GM12801 (cell line): Measurements from ENCODE around the gene RALGAPA1.

Experiments
- TF ChIP-seq, protein P1 (sequence below): IDR thresholded peaks from one replicate; pipeline ENCODE4 v1.5.1; 2011; ENCODE audit warnings: control low read depth; ENCODE audit not compliant: insufficient read length; ENCODE audit errors: extremely low read depth

Gene RALGAPA1

GRCh38 chr14:35558680-35559079, 250.4 kb downstream of the RALGAPA1 start:
- TF ChIP-seq, protein P1, sequence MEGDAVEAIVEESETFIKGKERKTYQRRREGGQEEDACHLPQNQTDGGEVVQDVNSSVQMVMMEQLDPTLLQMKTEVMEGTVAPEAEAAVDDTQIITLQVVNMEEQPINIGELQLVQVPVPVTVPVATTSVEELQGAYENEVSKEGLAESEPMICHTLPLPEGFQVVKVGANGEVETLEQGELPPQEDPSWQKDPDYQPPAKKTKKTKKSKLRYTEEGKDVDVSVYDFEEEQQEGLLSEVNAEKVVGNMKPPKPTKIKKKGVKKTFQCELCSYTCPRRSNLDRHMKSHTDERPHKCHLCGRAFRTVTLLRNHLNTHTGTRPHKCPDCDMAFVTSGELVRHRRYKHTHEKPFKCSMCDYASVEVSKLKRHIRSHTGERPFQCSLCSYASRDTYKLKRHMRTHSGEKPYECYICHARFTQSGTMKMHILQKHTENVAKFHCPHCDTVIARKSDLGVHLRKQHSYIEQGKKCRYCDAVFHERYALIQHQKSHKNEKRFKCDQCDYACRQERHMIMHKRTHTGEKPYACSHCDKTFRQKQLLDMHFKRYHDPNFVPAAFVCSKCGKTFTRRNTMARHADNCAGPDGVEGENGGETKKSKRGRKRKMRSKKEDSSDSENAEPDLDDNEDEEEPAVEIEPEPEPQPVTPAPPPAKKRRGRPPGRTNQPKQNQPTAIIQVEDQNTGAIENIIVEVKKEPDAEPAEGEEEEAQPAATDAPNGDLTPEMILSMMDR = no peak

DNA sequence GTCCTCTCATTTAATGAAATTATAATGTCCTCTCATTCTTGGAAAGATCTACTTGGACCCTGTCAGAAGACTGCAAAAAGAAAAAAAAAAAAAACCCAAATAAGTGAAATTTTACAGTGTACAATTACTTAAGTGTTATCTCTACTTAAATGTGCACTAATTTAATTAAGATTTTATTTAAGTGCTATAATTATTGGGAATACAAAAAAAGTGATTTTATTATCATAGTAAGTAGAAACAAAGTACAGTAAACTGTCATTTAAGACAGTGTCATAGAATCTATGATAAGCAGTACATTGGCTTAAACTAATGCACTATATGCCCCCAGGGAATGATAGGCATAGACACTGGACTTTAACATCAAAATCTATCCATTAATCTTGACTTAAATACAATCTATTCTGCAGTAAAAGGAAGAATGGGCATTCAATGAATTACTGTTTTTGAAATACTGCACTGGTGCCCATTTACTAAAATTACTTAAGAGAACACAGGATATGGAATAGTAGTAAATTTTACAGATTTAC, 251.8 kb downstream of the RALGAPA1 start:
- TF ChIP-seq, protein P1 = no peak

GRCh38 chr14:35556548-35556947, 252.5 kb downstream of the RALGAPA1 start:
- TF ChIP-seq, protein P1 = no peak

DNA sequence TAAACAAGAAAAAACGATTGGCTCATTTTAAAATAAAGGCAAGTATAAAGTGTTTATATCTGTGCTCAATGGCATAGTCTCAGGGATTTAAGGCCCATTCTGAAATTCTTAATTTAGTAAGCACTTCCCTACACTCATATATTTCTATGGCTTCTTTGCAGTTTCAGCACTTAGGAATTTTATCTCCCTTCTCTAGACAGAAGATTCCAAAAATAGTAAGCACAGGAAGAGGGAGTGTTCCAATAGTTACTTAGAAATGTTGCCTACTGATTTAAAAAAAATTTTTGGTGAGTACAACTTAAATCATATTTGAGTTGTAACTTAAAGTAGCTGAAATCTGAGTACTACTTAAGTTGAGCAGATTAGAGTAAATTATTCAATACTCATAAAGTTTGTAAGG, 255.3 kb downstream of the RALGAPA1 start:
- TF ChIP-seq, protein P1 = no peak

GRCh38 chr14:35551081-35551480, 258.0 kb downstream of the RALGAPA1 start:
- TF ChIP-seq, protein P1 = no peak

- TF ChIP-seq, protein P1 = no peak
These were observed 259.5 kb downstream of the RALGAPA1 start for GRCh38 chr14:35549551-35549950.

- TF ChIP-seq, protein P1 = no peak
These were observed 266.1 kb downstream of the RALGAPA1 start for GRCh38 chr14:35543006-35543405.
